LNCaP clone FGC (cell line): ENCODE data around the gene MPC2.
A peak's percentile ranks its signal among the peaks of the same experiment; 100 is the strongest.
"Not testable (repeated sequence)": the region's sequence is repeated elsewhere in the genome, so short reads cannot be mapped to it uniquely, and the experiment has no call there.

ENCODE experiments used
- DNase-seq: peaks from one replicate; pipeline ENCODE4 v3.0.0-alpha.2; 2011; ENCODE audit warnings: low read depth
- H3K4me3 ChIP-seq: 2 replicates; pipeline ENCODE4 v1.5.1; 2011; ENCODE audit warnings: mild to moderate bottlenecking, low read depth, low read length, control low read depth
- TF ChIP-seq, protein P1 (sequence below): IDR thresholded peaks from 2 replicates; pipeline ENCODE4 v1.5.1; 2012; ENCODE audit warnings: mild to moderate bottlenecking; ENCODE audit not compliant: control insufficient read depth, insufficient read depth; ENCODE audit errors: extremely low read depth

MPC2 gene

GRCh38 chr1:167899253-167899681, 37.6 kb downstream of the MPC2 start:
- DNase-seq = peak; percentile 87
- no peak overlapping the region for H3K4me3 ChIP-seq

GRCh38 chr1:167898578-167899222, 38.2 kb downstream of the MPC2 start:
- H3K4me3 ChIP-seq = no peak overlapping the region
- TF ChIP-seq, protein P1, sequence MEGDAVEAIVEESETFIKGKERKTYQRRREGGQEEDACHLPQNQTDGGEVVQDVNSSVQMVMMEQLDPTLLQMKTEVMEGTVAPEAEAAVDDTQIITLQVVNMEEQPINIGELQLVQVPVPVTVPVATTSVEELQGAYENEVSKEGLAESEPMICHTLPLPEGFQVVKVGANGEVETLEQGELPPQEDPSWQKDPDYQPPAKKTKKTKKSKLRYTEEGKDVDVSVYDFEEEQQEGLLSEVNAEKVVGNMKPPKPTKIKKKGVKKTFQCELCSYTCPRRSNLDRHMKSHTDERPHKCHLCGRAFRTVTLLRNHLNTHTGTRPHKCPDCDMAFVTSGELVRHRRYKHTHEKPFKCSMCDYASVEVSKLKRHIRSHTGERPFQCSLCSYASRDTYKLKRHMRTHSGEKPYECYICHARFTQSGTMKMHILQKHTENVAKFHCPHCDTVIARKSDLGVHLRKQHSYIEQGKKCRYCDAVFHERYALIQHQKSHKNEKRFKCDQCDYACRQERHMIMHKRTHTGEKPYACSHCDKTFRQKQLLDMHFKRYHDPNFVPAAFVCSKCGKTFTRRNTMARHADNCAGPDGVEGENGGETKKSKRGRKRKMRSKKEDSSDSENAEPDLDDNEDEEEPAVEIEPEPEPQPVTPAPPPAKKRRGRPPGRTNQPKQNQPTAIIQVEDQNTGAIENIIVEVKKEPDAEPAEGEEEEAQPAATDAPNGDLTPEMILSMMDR = no peak
- no peak for DNase-seq

More at GRCh38 chr1:167899253-167899681, 37.6 kb downstream of the MPC2 start:
- TF ChIP-seq, protein P1 = no peak

GRCh38 chr1:167893798-167894197, 43.1 kb downstream of the MPC2 start:
- TF ChIP-seq, protein P1 = no peak
- no peak overlapping the region for H3K4me3 ChIP-seq
- no peak for DNase-seq

- TF ChIP-seq, protein P1 = no peak
- no peak for DNase-seq
- H3K4me3 ChIP-seq = no peak overlapping the region
Observed at GRCh38 chr1:167890400-167890799, 46.5 kb downstream of the MPC2 start.

GRCh38 chr1:167887187-167887586, 49.7 kb downstream of the MPC2 start:
- not testable (repeated sequence) for DNase-seq, H3K4me3 ChIP-seq

DNA sequence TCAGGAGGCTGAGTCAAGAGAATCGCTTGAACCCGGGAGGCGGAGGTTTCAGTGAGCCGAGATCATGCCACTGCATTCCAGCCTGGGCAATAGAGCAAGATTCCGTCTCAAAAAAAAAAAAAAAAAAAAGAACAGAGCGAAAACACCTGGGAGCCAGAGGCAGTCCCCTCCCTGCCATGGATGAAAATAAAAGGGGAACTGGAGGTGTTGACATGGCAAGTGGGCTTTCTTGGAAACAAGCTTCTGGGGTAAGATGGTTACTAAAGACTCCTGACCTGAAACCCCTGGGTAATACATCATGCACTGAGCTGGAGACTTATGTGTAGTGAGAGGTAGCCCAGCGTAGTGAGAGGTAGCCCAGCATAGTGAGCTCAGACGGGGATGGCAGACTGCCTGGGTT, 54.5 kb downstream of the MPC2 start:
- no peak overlapping the region for H3K4me3 ChIP-seq
- DNase-seq = no peak
- TF ChIP-seq, protein P1 = no peak

DNA sequence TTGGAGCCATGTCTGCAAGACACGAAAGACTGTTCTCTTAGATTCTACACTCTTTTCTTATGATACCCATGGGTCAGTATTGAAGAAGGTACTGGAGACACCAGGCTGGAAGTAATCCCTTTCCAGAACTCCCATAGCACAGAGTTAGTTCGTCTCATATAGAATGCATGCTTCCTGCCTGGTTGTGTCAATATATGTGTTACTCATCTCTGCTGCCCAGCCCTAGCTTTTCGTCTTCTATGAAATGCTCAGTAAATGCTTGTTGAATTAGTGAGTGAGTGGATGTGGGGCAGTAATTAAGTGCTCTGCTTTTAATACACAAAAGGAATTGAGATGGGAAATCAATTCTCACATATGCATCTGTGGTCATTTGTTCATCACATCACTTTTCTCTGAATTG, 55.1 kb downstream of the MPC2 start:
- H3K4me3 ChIP-seq = no peak overlapping the region
- DNase-seq = no peak
- TF ChIP-seq, protein P1 = no peak

DNA sequence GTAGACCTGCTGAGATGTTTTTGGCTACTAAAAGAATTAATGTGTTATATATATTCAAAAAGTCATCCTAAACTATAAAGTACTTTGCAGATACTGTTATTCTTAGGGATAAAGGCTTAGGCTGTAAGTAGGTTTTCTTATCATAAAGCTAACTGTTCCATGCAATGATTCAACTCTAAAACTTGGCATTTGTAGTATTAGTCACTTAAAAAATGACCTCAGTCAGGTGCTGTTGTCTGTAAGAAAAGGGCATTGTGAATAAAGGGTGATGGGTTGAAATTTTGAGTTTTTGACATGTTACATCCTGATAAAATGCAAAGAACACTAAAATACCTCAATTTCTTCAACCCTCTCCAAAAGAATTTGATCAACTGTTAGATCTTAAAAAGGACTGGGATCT, 55.8 kb downstream of the MPC2 start:
- TF ChIP-seq, protein P1 = no peak
- no peak for DNase-seq
- no peak overlapping the region for H3K4me3 ChIP-seq
